HG02571 (cell line): Measurements from ENCODE around the gene MRPS33.
"Not testable (repeated sequence)": the region's sequence is repeated elsewhere in the genome, so short reads cannot be mapped to it uniquely, and the experiment has no call there.

Experiments
- ATAC-seq: cut with Tn5 transposase; IDR thresholded peaks from one replicate; pipeline ENCODE4 v1.9.1; 2021; ENCODE audit warnings: mild to moderate bottlenecking, moderate library complexity; ENCODE audit not compliant: unreplicated experiment

The MRPS33 gene

DNA sequence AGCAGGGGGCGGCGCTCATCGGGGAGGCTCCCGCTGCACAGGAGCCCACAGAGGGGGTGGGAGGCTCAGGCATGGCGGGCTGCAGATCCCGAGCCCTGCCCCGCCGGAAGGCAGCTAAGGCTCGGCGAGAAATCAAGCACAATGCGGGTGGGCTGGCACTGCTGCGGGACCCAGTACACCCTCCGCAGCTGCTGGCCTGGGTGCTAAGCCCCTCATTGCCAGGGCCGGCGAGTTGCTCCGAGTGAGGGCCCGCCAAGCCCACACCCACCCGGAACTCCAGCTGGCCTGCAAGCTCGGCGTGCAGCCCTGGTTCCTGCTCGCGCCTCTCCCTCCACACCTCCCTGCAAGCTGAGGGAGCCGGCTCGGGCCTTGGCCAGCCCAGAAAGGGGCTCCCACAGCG, 57.8 kb downstream of the MRPS33 start:
- ATAC-seq, result not testable (repeated sequence)
